C4-2B (cell line): Measurements from ENCODE around the gene CAMK1.

Experiments used
- H3K27ac ChIP-seq: fragments of 450-650 bp; 2 replicates; pipeline ENCODE4 v1.5.1; 2017
- CTCF ChIP-seq: fragments of 450-650 bp; conservative IDR thresholded peaks from 2 replicates; pipeline ENCODE4 v1.5.1; 2017; ENCODE audit warnings: mild to moderate bottlenecking
- ZFX ChIP-seq: fragments of 450-650 bp; IDR thresholded peaks from 2 replicates; pipeline ENCODE4 v1.6.1; 2017

The CAMK1 gene

GRCh38 chr3:9810433-9810770 is 40.7 kb upstream of the CAMK1 start:
- H3K27ac ChIP-seq, result peak overlapping the region; percentile 70

GRCh38 chr3:9809615-9810432 is 40.1 kb upstream of the CAMK1 start, which contains the start of gene TTLL3:
TTLL3 (plus strand) TSS chr3:9810262; CDS start chr3:9810662, 400 bp downstream.
- TF ChIP-seq CTCF (no peak), ZFX (no peak)
- H3K27ac ChIP-seq, result peak within 1 kb of the TSS; percentile 70

More at GRCh38 chr3:9810433-9810770, 40.7 kb upstream of the CAMK1 start:
- TF ChIP-seq CTCF, result no peak

GRCh38 chr3:9809239-9809614 is 39.5 kb upstream of the CAMK1 start:
- TF ChIP-seq CTCF (no peak), ZFX (no peak)
- peak overlapping the region; percentile 70 for H3K27ac ChIP-seq

- H3K27ac ChIP-seq, result no peak overlapping the region; the same call in 1 of the 2 replicates
- TF ChIP-seq ZFX, result no peak
- no peak; the same call in 1 of the 2 replicates for TF ChIP-seq CTCF
Measured at GRCh38 chr3:9808345-9809037, 38.7 kb upstream of the CAMK1 start.

- no peak for TF ChIP-seq CTCF
- TF ChIP-seq ZFX, result no peak
- no peak overlapping the region; the same call in 1 of the 2 replicates for H3K27ac ChIP-seq
Measured at GRCh38 chr3:9807981-9808344, 38.2 kb upstream of the CAMK1 start.

GRCh38 chr3:9806688-9807589 is 37.2 kb upstream of the CAMK1 start:
- TF ChIP-seq CTCF, result no peak
- TF ChIP-seq ZFX, result no peak
- no peak overlapping the region for H3K27ac ChIP-seq
